Measurements from ENCODE around the gene ENAM. TPM values are rescaled to one million over a fixed set of nuclear protein-coding genes. Genes with fewer than 3 reads are reported as not detected.

The ENAM gene
- total RNA-seq, 1 donor from 2014 or later: not detected

DNA sequence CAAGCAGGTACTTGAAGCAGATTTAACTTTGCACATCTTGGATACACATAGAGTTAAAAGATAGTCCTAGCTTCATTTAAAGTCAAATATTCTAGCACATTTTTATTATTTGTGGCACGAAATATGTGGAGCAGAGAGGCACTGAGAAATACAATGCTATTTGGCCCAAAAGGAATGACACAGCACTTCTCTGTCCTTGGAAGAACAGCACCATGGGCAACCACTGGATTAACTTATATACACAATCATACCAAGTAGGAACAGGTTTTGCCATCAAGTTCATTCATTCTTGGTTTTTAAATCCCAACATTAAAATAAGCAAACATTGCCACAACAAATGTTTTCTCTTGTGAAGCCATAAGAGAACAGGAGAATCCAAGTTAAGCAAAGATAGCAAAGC, 924 bp upstream of the ENAM start:
- Mint-ChIP-seq H3K27me3 (ENCODE audit: low read depth) (no peaks in the 10 kb centered on the region), H3K36me3 (no peaks in the 10 kb centered on the region)

DNA sequence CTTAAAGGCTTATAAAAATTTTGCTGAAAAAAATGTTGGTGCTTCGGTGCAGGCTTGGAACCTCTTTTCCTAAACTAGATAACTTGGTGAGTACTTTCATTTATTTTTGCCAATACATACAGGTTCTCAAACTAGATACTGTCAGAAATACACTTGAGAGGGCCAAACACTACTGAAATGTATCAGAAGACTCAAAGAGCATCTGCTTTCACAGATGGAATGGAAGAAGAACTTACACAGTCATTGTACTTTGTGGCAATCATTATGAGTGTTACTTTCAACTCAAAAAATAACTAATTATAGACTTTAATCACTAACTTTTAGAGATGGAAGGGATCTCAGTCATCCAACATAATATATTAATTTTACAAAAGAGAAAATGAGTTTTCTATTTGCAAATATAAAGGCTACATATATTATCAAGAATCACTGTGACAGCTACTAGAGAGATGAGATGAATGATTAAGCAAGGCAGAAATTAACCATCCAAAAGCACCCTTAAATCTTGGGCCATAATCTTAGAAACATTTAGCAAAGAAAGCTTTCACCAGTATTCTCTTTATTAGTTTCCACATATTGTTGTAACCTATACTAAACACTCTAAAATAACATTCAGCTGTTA, 1.0 kb downstream of the ENAM start:
- Mint-ChIP-seq H3K36me3 (no peaks in the 10 kb centered on the region), H3K4me1 (peaks cover 8% of the 10 kb centered on the region), H3K27ac (no peak overlapping the region), H3K27me3 (ENCODE audit: low read depth) (no peaks in the 10 kb centered on the region), H3K4me3 (no peak overlapping the region), H3K9me3 (no peaks in the 10 kb centered on the region)
- no peak for DNase-seq (ENCODE audit: low spot score in 2 of 2, unreplicated experiment in 2 of 2)
- TF ChIP-seq, protein P1, sequence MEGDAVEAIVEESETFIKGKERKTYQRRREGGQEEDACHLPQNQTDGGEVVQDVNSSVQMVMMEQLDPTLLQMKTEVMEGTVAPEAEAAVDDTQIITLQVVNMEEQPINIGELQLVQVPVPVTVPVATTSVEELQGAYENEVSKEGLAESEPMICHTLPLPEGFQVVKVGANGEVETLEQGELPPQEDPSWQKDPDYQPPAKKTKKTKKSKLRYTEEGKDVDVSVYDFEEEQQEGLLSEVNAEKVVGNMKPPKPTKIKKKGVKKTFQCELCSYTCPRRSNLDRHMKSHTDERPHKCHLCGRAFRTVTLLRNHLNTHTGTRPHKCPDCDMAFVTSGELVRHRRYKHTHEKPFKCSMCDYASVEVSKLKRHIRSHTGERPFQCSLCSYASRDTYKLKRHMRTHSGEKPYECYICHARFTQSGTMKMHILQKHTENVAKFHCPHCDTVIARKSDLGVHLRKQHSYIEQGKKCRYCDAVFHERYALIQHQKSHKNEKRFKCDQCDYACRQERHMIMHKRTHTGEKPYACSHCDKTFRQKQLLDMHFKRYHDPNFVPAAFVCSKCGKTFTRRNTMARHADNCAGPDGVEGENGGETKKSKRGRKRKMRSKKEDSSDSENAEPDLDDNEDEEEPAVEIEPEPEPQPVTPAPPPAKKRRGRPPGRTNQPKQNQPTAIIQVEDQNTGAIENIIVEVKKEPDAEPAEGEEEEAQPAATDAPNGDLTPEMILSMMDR (IDR thresholded peaks at IDR 0.05; ENCODE audit: unreplicated experiment): no peak

More for the DNA sequence above, 924 bp upstream of the ENAM start:
- TF ChIP-seq, protein P1 (IDR thresholded peaks at IDR 0.05; ENCODE audit: unreplicated experiment): no peak
- Mint-ChIP-seq H3K4me1 (peaks cover 8% of the 10 kb centered on the region), H3K9me3 (no peaks in the 10 kb centered on the region), H3K4me3 (no peak overlapping the region), H3K27ac (no peak overlapping the region)
- no peak for DNase-seq (ENCODE audit: low spot score in 2 of 2, unreplicated experiment in 2 of 2)

DNA sequence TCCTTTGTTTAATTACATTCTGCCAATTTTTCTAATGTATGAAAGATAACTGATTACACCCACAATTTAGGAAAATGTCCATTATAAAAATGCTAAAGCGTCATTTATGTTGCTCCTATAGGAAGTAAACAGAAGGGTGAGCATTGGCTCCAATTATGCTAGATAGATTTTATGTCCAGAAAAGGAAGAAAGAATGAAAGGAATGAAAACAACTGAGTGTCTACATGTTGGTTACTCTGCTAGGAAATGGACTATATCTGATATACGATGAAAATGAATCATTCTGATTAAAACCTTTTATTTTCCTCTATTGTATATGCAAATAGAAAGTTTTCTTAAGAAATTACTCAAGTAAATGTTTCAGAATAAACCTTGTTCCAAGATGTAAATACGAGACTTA, 1.6 kb downstream of the ENAM start:
- TF ChIP-seq, protein P1 (IDR thresholded peaks at IDR 0.05; ENCODE audit: unreplicated experiment): no peak

DNA sequence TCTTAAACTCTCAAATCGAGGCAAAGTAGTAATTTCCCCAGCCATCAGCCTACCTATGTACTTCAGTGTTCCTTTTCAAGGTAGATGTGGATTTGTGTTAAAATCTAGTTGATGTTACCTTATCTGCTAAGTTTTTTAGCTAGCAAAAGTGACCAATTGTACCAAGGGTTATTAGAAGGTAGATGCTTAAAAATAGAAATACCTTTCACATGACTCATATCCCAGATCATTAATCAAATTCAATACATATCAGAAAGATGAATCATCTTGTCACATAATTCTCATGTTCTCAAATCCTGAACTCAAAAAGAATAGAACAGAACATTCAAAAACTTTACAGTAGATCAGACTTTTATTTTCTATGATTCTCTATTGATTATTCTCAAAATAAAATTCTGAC, 3.5 kb downstream of the ENAM start:
- Mint-ChIP-seq H3K4me1 (peaks cover 10% of the 10 kb centered on the region), H3K36me3 (no peaks in the 10 kb centered on the region), H3K27me3 (ENCODE audit: low read depth) (no peaks in the 10 kb centered on the region), H3K9me3 (no peaks in the 10 kb centered on the region), H3K4me3 (no peak overlapping the region), H3K27ac (no peak overlapping the region)
- no peak for DNase-seq (ENCODE audit: low spot score in 2 of 2, unreplicated experiment in 2 of 2)
- TF ChIP-seq, protein P1 (IDR thresholded peaks at IDR 0.05; ENCODE audit: unreplicated experiment): no peak

More for the DNA sequence above, 1.6 kb downstream of the ENAM start:
- H3K9me3 Mint-ChIP-seq: no peaks in the 10 kb centered on the region
- DNase-seq (ENCODE audit: low spot score in 2 of 2, unreplicated experiment in 2 of 2): no peak
- peaks cover 8% of the 10 kb centered on the region for H3K4me1 Mint-ChIP-seq
- H3K27me3 Mint-ChIP-seq (ENCODE audit: low read depth): no peaks in the 10 kb centered on the region
- H3K4me3 Mint-ChIP-seq: no peak overlapping the region
- H3K27ac Mint-ChIP-seq: no peak overlapping the region
- no peaks in the 10 kb centered on the region for H3K36me3 Mint-ChIP-seq

DNA sequence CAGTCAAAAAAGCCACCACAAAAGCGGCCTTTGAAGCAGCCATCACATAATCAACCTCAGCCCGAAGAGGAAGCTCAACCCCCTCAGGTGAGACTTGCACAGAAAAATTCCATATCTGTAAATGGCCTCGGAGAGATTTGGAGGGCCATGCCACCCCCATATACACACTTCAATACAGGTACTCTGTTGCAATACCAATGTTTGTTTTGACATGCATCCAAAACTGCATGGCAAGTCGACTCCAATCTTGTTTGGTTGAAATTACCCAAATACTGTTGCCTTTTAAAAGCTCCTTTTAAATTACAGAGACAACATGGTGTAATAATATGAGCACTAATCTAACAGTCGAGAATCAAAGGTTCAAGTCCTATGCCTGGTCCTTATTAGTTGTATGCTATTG, 5.9 kb downstream of the ENAM start:
- no peak for DNase-seq (ENCODE audit: low spot score in 2 of 2, unreplicated experiment in 2 of 2)
- Mint-ChIP-seq H3K27ac (no peak overlapping the region), H3K27me3 (ENCODE audit: low read depth) (no peaks in the 10 kb centered on the region), H3K36me3 (no peaks in the 10 kb centered on the region), H3K9me3 (no peaks in the 10 kb centered on the region), H3K4me1 (peaks cover 18% of the 10 kb centered on the region), H3K4me3 (no peak overlapping the region)
- TF ChIP-seq, protein P1 (IDR thresholded peaks at IDR 0.05; ENCODE audit: unreplicated experiment): no peak
